A549 treated with CpdA at 1 μM for 4 hours (cell line): ENCODE results near the gene PPP1R14D. TPM values are rescaled to one million over a fixed set of nuclear protein-coding genes. Genes with fewer than 3 reads are reported as not detected.

Experiments used
- total RNA-seq: library from RNA; stranded (reverse); fragments of 200-300 nt; extraction: Qiagen RNA extraction; gene quantifications from 5 replicates; pipeline ENCODE4 v1.2.3, GENCODE V29; 2022; ENCODE audit warnings: low read depth

The PPP1R14D gene, protein sequence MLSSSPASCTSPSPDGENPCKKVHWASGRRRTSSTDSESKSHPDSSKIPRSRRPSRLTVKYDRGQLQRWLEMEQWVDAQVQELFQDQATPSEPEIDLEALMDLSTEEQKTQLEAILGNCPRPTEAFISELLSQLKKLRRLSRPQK
- total RNA-seq = 0.20 to 0.32 TPM in 2 of 5 replicates, not detected in the others

DNA sequence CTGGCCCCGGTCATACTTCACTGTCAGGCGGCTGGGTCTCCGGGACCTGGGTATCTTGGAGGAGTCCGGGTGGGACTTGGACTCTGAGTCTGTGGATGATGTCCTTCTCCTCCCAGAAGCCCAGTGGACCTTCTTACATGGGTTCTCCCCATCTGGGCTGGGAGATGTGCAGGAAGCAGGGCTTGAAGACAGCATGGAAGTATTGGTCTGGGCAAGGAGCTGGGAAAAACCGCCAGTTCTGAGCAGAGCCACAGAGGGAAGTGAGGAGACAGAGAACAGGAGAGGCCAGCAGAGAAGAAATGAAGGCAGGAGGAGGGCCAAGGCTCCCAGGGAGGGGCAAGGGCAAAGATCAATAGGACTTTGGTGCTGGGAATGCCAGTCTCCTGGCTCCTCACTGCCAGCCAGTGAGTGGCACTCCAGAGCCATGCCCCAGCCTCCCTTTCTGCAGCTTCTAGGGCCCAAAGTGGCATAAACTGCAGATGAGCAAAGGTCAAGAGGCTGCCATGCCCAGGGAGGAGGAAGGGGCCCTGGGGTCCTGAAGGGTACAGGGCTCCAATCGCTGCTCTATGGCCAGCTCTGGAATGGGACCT lies at the start of gene PPP1R14D:
PPP1R14D (minus strand) TSS at position 262 of the 590 bp plus-strand sequence; CDS start at position 195, 67 bp downstream.

DNA sequence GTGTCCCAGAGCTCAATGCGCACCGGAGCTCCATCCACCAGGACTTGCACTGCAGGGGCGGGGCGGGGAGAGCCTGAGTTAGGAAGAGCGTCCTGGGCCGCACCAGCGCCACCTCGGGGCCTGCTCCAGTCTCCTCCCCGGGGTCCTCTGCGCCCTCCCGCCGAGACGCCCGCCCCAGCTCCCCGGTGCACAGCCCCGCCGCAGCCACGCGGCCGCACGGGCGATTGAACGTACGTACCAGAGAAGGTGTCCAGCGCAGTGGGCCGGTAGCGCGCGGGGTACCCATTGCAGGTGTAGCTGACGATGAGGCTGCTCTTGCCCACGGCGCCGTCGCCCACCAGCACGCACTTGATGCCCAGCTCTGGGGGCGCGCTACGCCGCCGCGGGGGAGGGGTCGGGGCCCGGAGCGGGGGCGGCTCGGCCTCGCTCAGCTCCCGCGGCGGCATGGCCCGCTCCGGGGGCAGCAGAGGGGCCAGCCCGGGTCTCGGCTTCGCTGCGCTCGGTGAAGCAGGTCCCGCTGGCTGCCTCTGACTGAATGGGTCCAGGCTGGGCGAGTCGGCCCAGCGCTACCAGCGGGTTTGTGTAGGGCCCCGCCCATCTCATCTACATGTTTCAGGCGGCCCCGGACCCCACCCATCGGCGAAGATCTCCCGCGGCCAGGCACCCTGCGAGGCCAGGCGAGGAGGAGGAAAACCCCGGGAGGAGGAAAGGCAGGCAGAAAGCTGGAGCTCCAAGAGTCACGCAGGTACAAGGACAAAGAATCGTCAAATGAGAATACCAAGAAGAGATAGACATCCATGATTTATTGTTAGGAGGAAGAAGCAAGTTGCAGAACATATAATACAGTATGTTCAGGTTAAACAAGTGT lies 45.4 kb upstream of the PPP1R14D start, which contains the start of gene RHOV:
RHOV (minus strand) TSS at position 541 of the 868 bp plus-strand sequence; CDS start at position 446, 95 bp downstream.

DNA sequence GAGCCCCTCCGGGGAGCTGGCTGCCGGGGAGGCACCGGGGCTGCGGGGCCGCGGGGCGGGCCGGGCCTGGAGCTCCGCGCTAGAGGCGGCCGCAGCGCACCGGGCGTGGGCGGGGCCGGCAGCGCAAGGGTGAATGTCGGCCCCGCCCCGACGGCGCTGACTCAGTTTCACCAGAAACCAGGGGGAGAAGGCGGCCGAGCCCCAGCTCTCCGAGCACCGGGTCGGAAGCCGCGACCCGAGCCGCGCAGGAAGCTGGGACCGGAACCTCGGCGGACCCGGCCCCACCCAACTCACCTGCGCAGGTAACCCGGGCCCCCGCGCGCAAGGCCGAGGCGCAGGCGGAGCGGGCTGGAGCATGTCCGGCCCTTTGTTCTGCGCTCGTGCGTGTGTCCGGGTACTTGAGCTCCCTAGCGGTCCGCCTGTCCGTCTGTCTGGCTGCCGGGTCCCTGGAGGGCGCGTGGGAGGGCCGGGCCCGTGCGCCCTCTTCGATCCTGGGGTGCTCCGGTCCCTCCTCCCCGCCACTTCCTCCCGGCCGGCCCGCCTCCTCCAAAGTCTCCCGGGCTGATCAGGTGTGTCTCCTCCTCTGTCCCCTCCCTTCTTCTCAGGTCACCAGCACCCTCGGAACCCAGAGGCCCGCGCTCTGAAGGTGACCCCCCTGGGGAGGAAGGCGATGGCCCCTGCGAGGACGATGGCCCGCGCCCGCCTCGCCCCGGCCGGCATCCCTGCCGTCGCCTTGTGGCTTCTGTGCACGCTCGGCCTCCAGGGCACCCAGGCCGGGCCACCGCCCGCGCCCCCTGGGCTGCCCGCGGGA lies 15.6 kb upstream of the PPP1R14D start, which contains the start of gene SPINT1:
SPINT1 (plus strand) TSS at position 164 of the 811 bp plus-strand sequence; CDS start at position 671, 507 bp downstream.

DNA sequence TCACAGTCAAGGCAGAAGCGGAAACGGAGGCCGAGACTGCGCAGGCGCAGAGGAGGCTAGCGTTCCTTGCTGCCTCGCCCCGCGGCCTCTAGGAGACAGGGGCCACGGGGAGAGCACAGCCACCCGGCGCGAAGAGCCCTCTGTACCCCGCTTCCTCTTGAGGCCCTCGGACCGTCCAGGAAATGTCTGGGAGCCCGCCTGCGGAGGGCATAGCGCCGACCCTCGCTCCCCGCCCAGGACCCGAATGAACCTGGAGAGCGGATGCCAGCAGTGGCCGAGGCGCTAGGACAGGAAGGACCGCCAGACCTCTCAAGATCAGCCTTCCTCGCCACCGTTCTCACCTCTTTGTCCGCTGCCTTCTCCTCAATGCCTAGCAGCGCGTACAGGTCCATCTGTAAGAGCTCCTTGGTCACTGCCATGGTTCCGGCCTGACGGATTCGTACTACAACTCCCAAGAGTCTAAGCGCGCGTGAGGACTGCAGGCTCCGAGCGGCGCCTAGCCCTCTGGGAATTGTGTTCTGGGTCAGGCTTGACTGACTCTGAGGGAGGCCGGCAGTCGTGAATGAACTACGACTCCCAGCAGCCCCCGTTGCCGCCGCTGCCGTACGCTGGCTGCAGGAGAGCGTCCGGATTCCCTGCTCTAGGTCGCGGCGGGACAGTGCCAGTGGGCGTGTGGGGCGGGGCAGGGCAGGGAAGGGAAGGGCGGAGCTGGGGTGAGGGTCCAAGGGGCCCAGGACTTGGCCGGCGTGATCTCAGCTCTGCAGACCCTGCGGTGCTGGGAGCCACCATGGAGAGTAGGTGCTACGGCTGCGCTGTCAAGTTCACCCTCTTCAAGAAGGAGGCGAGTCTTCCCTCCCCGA lies 21.2 kb downstream of the PPP1R14D start, which contains the start of the genes DNAJC17 and ZFYVE19:
DNAJC17 (minus strand) TSS at position 446 of the 860 bp plus-strand sequence; CDS start at position 419, 27 bp downstream.
ZFYVE19 (plus strand) TSS at position 62 of the 860 bp plus-strand sequence; CDS start at position 563, 501 bp downstream.

DNA sequence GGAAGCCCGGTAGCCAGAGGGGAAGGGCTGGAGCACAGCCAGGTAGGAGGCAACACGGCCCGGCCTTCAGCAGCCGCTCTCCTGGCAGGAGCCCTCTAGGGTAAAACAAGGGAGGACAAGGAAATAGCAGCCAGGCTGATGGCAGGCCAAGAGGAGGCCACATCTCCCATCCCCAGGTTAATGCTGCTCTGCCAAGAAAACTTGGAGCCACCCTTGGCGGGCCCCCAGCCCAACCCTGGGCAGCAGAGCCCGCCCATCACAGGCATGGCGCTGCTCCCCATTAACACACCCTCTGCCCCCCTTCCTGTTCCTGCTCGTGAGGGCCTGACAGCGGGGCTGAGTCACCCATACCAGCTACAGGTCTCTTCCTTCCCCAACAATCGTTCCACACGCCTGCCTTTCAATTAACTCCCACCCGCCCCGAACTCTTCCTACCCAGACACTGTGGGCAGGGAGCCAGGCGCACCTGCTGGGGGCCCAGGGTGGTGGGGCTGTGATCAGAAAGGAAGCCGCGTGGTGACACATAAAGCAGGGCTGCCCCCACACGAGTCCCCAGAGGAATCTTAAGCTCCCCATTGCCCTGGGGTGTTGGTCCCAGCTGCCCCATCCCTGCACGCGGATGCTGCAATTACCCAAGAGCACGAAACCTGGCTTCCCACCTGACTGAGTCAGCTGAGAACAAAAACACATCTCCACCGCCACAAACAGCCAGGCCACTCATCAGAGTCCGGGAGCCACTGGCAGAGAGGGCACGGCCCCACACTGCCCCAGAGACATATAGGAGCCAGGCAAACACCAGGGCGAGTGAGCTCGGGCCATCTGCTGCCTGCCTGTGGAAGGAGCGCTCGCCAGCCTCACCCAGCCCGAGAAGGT lies 59.0 kb downstream of the PPP1R14D start, which contains the start of gene C15orf62:
C15orf62 (plus strand) TSS at position 707 of the 873 bp plus-strand sequence. CDS start 516 bp downstream, outside the sequence.

Other genes with a start within 250 kb of the PPP1R14D start
- gene KNL1, start 234.5 kb downstream of the PPP1R14D start, total RNA-seq = 5.0 to 10.1 TPM (median 7.3 TPM) in 5 replicates
- 18.5 to 23.7 TPM (median 18.7 TPM) in 5 replicates for gene RAD51, start 133.5 kb downstream of the PPP1R14D start, total RNA-seq
- gene RMDN3, start 73.5 kb downstream of the PPP1R14D start, total RNA-seq = 21.1 to 24.4 TPM (median 22.7 TPM) in 5 replicates
- gene GCHFR, start 64.6 kb downstream of the PPP1R14D start, total RNA-seq = 5.6 to 8.3 TPM (median 6.7 TPM) in 5 replicates
- gene C15orf62, start 58.7 kb downstream of the PPP1R14D start, total RNA-seq = 0.07 to 0.17 TPM (median 0.13 TPM) in 4 of 5 replicates, not detected in the other
- gene ZFYVE19, start 21.6 kb downstream of the PPP1R14D start, total RNA-seq = 16.1 to 19.6 TPM (median 17.7 TPM) in 5 replicates
- 20.7 to 30.0 TPM (median 23.8 TPM) in 5 replicates for gene DNAJC17, start 21.2 kb downstream of the PPP1R14D start, total RNA-seq
- gene SPINT1, start 15.3 kb upstream of the PPP1R14D start, total RNA-seq = 0.82 to 1.1 TPM (median 0.92 TPM) in 5 replicates
- gene RHOV, start 45.5 kb upstream of the PPP1R14D start, total RNA-seq = 4.1 to 7.3 TPM (median 5.8 TPM) in 5 replicates
- 19.8 to 22.9 TPM (median 21.8 TPM) in 5 replicates for gene VPS18, start 65.7 kb upstream of the PPP1R14D start, total RNA-seq
- gene DLL4, start 100.6 kb upstream of the PPP1R14D start, total RNA-seq = 0.62 to 0.68 TPM (median 0.65 TPM) in 5 replicates
- gene CHAC1, start 124.8 kb upstream of the PPP1R14D start, total RNA-seq = 2.6 to 7.1 TPM (median 4.8 TPM) in 5 replicates